ENCODE data around the gene UMODL1. TPM values are rescaled to one million over a fixed set of nuclear protein-coding genes. Genes with fewer than 3 reads are reported as not detected.

The UMODL1 gene
- total RNA-seq, 1 experiment from 2014 or later, result not detected

- DNase-seq, result peak; percentile 50 to 65
- Histone ChIP-seq H3K27ac (no peak overlapping the region), H3K4me1 (replicated peaks; ENCODE audit: insufficient read depth) (no peaks in the 10 kb centered on the region), H3K9me2 (ENCODE audit: insufficient read depth) (no peaks in the 10 kb centered on the region), H3K36me3 (ENCODE audit: low read depth) (no peaks in the 10 kb centered on the region), H3K9me3 (ENCODE audit: insufficient read depth, low read depth) (no peaks in the 10 kb centered on the region), H3K79me2 (ENCODE audit: low read depth) (no peaks in the 10 kb centered on the region), H4K20me1 (ENCODE audit: insufficient read depth) (no peaks in the 10 kb centered on the region), H3K27me3 (ENCODE audit: insufficient read depth, low read depth) (no peaks in the 10 kb centered on the region), H2AFZ (no peak overlapping the region), H3K4me3 (no peak overlapping the region), H3K4me2 (no peak overlapping the region), H3F3A (ENCODE audit: insufficient read depth, low read depth) (no peaks in the 10 kb centered on the region)
- ChIA-PET CTCF (no interaction called here), POLR2A (ENCODE audit: unreplicated experiment) (interaction anchor here (0.5 to 0.6 kb wide), 4 partner anchors 91 to 936 kb away, joined by 3 to 6 read pairs (median 4); no protein-coding TSS in a partner anchor)
- no TSS peak for BruUV-seq (replicated peaks)
- intact Hi-C loops (cut with micrococcal nuclease; ENCODE audit: unreplicated experiment), result loop anchor here (2.0 kb wide), 1 partner anchor 97 kb away; the partner anchor contains the start of gene ZBTB21
- TF ChIP-seq CTCF (conservative IDR thresholded peaks at IDR 0.05) (peak; percentile 71), EZH2 (IDR thresholded peaks at IDR 0.05; ENCODE audit: low read depth) (no peak)
Observed at GRCh38 chr21:42107881-42108553, 36.9 kb downstream of the UMODL1 start.

GRCh38 chr21:42108554-42109340 is 37.6 kb downstream of the UMODL1 start:
- no peaks in the 10 kb centered on the region for H3K9me2 ChIP-seq (ENCODE audit: insufficient read depth)
- no peak overlapping the region for H3K27ac ChIP-seq
- H3K4me1 ChIP-seq (replicated peaks; ENCODE audit: insufficient read depth), result no peaks in the 10 kb centered on the region
- no peaks in the 10 kb centered on the region for H3F3A ChIP-seq (ENCODE audit: insufficient read depth, low read depth)
- intact Hi-C loops (cut with micrococcal nuclease; ENCODE audit: unreplicated experiment), result no loop called here
- no peaks in the 10 kb centered on the region for H3K36me3 ChIP-seq (ENCODE audit: low read depth)
- DNase-seq, result no peak
- no peaks in the 10 kb centered on the region for H3K79me2 ChIP-seq (ENCODE audit: low read depth)
- H3K4me2 ChIP-seq, result no peak overlapping the region
- H3K27me3 ChIP-seq (ENCODE audit: insufficient read depth, low read depth), result no peaks in the 10 kb centered on the region
- no TSS peak for BruUV-seq (replicated peaks)
- no peak overlapping the region for H2AFZ ChIP-seq
- H4K20me1 ChIP-seq (ENCODE audit: insufficient read depth), result no peaks in the 10 kb centered on the region
- TF ChIP-seq EZH2 (IDR thresholded peaks at IDR 0.05; ENCODE audit: low read depth), result no peak
- TF ChIP-seq CTCF (conservative IDR thresholded peaks at IDR 0.05), result no peak
- CTCF ChIA-PET, result no interaction called here
- POLR2A ChIA-PET (ENCODE audit: unreplicated experiment), result interaction anchor here (0.5 to 0.6 kb wide), 2 partner anchors 91 to 937 kb away, joined by 3 to 6 read pairs; no protein-coding TSS in a partner anchor
- H3K4me3 ChIP-seq, result no peak overlapping the region
- no peaks in the 10 kb centered on the region for H3K9me3 ChIP-seq (ENCODE audit: insufficient read depth, low read depth)

DNA sequence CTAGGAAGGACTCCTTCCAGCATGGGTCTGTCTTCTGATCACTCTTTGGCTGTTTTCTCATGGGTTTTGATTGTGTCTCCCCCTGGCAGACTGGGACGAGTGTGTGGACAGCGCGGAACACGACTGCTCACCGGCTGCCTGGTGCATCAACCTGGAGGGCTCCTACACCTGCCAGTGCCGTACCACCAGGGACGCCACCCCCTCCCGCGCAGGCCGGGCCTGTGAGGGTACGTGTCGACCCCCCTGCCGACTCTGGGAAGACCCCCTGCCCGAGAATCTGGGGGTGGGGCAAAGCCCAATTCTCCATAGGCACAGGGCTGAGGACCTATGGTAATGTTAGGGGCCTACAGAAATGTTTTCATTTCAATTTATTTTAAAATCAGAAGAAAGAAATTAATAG is 38.4 kb downstream of the UMODL1 start:
- no peaks in the 10 kb centered on the region for H3K27me3 ChIP-seq (ENCODE audit: insufficient read depth, low read depth)
- H3K27ac ChIP-seq, result no peak overlapping the region
- no peaks in the 10 kb centered on the region for H4K20me1 ChIP-seq (ENCODE audit: insufficient read depth)
- H2AFZ ChIP-seq, result no peak overlapping the region
- TF ChIP-seq EZH2 (IDR thresholded peaks at IDR 0.05; ENCODE audit: low read depth) (no peak), CTCF (conservative IDR thresholded peaks at IDR 0.05) (no peak)
- no peaks in the 10 kb centered on the region for H3K79me2 ChIP-seq (ENCODE audit: low read depth)
- no TSS peak for BruUV-seq (replicated peaks)
- H3K4me2 ChIP-seq, result no peak overlapping the region
- POLR2A ChIA-PET (ENCODE audit: unreplicated experiment), result no interaction called here
- H3K9me2 ChIP-seq (ENCODE audit: insufficient read depth), result no peaks in the 10 kb centered on the region
- intact Hi-C loops (cut with micrococcal nuclease; ENCODE audit: unreplicated experiment), result no loop called here
- no peak for DNase-seq
- H3K36me3 ChIP-seq (ENCODE audit: low read depth), result no peaks in the 10 kb centered on the region
- CTCF ChIA-PET, result no interaction called here
- no peaks in the 10 kb centered on the region for H3K9me3 ChIP-seq (ENCODE audit: insufficient read depth, low read depth)
- no peaks in the 10 kb centered on the region for H3F3A ChIP-seq (ENCODE audit: insufficient read depth, low read depth)
- H3K4me1 ChIP-seq (replicated peaks; ENCODE audit: insufficient read depth), result no peaks in the 10 kb centered on the region
- H3K4me3 ChIP-seq, result no peak overlapping the region
